ENCODE data around the gene ALDH1A2. TPM values are rescaled to one million over a fixed set of nuclear protein-coding genes. Genes with fewer than 3 reads are reported as not detected.

Gene ALDH1A2
- total and polyA plus RNA-seq, 9 donors = 10.3 to 120 (median 45.0) TPM

DNA sequence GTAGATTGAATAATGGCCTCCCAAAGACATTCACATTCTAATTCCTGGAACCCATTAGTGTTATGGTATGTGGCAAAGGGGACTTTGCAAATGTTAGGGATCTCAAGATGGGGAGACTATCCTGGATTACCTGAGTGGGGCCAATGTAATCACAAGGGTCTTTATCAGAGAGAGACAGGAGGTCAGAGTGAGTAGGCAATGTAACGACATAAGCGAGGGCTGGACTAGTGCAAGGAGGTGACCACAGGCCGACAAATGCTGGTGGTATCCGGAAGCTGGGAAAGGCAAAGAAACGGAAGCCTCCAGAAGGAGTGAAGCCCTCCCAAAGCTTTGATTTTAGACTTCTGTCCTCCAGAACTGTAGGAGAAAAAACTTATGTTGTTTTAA, 46.2 kb upstream of the ALDH1A2 start:
- DNase-seq = no peak
- Histone ChIP-seq H3K9me3 (no peaks in the 10 kb centered on the region), H3K4me1 (ENCODE audit: insufficient read depth) (no peaks in the 10 kb centered on the region), H3K27ac (no peak overlapping the region), H3K27me3 (no peaks in the 10 kb centered on the region), H3K36me3 (no peaks in the 10 kb centered on the region), H3K4me3 (no peak overlapping the region)
- TF ChIP-seq, protein P1, sequence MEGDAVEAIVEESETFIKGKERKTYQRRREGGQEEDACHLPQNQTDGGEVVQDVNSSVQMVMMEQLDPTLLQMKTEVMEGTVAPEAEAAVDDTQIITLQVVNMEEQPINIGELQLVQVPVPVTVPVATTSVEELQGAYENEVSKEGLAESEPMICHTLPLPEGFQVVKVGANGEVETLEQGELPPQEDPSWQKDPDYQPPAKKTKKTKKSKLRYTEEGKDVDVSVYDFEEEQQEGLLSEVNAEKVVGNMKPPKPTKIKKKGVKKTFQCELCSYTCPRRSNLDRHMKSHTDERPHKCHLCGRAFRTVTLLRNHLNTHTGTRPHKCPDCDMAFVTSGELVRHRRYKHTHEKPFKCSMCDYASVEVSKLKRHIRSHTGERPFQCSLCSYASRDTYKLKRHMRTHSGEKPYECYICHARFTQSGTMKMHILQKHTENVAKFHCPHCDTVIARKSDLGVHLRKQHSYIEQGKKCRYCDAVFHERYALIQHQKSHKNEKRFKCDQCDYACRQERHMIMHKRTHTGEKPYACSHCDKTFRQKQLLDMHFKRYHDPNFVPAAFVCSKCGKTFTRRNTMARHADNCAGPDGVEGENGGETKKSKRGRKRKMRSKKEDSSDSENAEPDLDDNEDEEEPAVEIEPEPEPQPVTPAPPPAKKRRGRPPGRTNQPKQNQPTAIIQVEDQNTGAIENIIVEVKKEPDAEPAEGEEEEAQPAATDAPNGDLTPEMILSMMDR (IDR thresholded peaks at IDR 0.05) = no peak
- WGBS, 3 donors = 80 to 88% (median 87%) methylated on average over 5 of the region's 5 CpGs
- intact Hi-C loops (cut with DNase I) = loop anchor here in 1 of 4 donors (10.0 kb wide), 1 partner anchor 73 kb away; no protein-coding TSS in a partner anchor

DNA sequence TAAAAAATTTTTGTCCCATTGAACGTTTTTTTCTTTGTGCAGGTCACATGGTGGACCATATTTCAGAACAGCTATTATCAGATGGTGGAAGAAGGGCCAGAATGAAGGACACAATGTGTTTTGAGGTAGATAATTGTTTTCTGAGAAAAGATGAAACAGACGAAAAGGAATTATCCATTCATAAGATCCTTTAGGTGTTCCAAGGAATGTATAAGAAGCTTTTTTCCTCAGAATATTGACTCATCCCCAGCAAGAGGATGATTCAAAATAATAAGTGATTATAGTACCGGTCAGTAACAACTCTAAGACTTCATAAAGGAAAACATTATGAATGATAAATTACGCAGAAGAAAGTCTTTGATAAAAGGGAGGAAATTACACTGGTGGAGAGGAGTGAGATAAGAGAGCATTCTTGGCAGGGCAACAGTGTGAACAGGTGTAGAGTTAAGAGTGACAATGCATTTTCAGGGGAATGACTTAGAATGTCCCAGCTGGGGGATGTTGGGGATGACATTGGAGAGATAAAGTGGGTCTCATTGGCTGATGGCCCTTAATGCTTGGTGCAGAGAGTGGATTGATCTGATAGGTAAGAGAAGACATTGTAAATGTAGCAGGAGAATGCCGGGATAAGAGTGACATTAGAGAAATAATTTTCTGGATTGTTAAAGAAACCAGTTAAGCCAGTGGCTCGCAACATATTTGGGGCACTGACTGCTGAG, 45.6 kb upstream of the ALDH1A2 start:
- no peaks in the 10 kb centered on the region for H3K9me3 ChIP-seq
- no peak overlapping the region for H3K27ac ChIP-seq
- intact Hi-C loops (cut with DNase I) = loop anchor here in 1 of 4 donors (10.0 kb wide), 1 partner anchor 74 kb away; no protein-coding TSS in a partner anchor
- H3K4me1 ChIP-seq (ENCODE audit: insufficient read depth) = no peaks in the 10 kb centered on the region
- H3K36me3 ChIP-seq = no peaks in the 10 kb centered on the region
- TF ChIP-seq EP300 (IDR thresholded peaks at IDR 0.05) (no peak), POLR2A (IDR thresholded peaks at IDR 0.05) (no peak)
- TF ChIP-seq, protein P1 (IDR thresholded peaks at IDR 0.05) = no peak
- DNase-seq = no peak
- H3K27me3 ChIP-seq = no peaks in the 10 kb centered on the region
- H3K4me3 ChIP-seq = no peak overlapping the region
- WGBS, 3 donors = 16 to 26% (median 17%) methylated on average over 6 of the region's 6 CpGs

GRCh38 chr15:58109419-58109818, 43.9 kb upstream of the ALDH1A2 start:
- no peaks in the 10 kb centered on the region for H3K27me3 ChIP-seq
- H3K27ac ChIP-seq = no peak overlapping the region
- H3K4me1 ChIP-seq (ENCODE audit: insufficient read depth) = no peaks in the 10 kb centered on the region
- intact Hi-C loops (cut with DNase I) = no loop called here
- H3K4me3 ChIP-seq = no peak overlapping the region
- no peak for DNase-seq
- 84 to 92% (median 86%) methylated on average over 3 of the region's 3 CpGs for WGBS, 3 donors
- TF ChIP-seq, protein P1 (IDR thresholded peaks at IDR 0.05) = no peak
- no peak for TF ChIP-seq EP300 (IDR thresholded peaks at IDR 0.05)
- no peak for TF ChIP-seq POLR2A (IDR thresholded peaks at IDR 0.05)
- H3K9me3 ChIP-seq = no peaks in the 10 kb centered on the region
- no peaks in the 10 kb centered on the region for H3K36me3 ChIP-seq

DNA sequence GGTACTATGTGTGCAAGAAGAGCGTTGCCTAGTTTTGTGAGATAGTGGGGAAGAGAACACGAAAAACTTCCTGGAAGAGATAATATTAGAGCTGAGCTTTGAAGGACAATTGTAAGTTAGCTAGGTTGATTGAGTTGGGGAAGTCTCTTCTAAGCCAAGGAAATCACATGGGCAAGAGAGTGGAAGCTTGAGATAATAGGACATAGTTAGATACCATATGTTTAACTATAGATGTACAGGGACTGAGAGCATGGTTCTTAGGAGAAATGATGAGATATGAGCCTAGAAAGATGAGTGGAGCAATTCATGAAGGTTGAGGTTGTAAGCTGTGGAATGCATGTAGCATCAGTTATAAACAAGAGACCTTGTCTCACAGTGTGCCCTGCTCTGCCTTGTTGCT, 42.6 kb upstream of the ALDH1A2 start:
- intact Hi-C loops (cut with DNase I) = no loop called here
- TF ChIP-seq, protein P1 (IDR thresholded peaks at IDR 0.05) = no peak
- TF ChIP-seq POLR2A (IDR thresholded peaks at IDR 0.05) (no peak), EP300 (IDR thresholded peaks at IDR 0.05) (no peak)
- Histone ChIP-seq H3K27ac (no peak overlapping the region), H3K9me3 (no peaks in the 10 kb centered on the region), H3K27me3 (no peaks in the 10 kb centered on the region), H3K4me3 (no peak overlapping the region), H3K4me1 (ENCODE audit: insufficient read depth) (no peaks in the 10 kb centered on the region), H3K36me3 (no peaks in the 10 kb centered on the region)
- no peak for DNase-seq
- WGBS, 3 donors = 75 to 87% (median 80%) methylated on average over 2 of the region's 2 CpGs
